Endothelial cell of hepatic sinusoid (primary cell): ENCODE measurements around the gene TAB2.
"Not testable (repeated sequence)": the region's sequence is repeated elsewhere in the genome, so short reads cannot be mapped to it uniquely, and the experiment has no call there.

Experiments used
- in situ Hi-C: cut with HindIII; loops from 2 replicates; pipeline ENCODE4 v1.10.0; 2017; ENCODE audit warnings: low sequenced_read_pairs

Gene TAB2

DNA sequence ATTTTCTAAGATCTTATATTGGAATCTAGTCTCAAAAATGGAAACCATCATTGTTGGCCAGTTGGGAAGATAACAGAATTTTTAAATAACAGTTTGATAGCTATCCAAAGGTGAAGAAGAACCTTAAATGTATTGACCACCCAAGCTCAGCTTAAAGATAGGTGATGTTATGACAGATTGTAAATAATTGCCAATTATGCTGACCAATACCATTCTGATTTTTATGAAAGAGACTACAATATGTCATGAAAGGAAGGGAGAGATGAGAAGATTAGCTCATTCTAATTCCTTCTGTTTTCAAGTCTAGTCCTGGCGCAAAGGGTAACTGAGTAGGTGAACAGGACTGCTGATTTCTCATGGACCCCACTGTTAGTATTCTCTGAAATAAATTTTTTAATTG lies 5.7 kb upstream of the TAB2 start:
- in situ Hi-C loops = no loop called here

DNA sequence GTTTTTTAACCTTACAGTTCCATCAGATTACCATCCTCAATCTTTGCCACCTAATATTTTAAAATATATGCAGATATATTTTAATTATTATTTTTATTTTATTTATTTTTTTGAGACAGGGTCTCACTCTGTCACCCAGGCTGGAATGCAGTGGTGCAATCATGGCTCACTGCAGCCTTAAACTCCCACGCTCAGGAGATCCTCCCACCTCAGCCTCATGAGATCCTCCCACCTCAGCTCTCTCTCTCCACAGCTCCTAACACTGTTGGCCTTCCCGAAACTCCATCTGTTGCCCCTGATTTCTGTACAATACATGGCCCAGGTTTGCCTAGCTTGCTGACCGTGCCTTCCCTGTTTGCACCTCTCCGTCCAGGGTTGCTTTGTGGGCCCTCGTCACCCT lies 4.4 kb upstream of the TAB2 start:
- in situ Hi-C loops = no loop called here

DNA sequence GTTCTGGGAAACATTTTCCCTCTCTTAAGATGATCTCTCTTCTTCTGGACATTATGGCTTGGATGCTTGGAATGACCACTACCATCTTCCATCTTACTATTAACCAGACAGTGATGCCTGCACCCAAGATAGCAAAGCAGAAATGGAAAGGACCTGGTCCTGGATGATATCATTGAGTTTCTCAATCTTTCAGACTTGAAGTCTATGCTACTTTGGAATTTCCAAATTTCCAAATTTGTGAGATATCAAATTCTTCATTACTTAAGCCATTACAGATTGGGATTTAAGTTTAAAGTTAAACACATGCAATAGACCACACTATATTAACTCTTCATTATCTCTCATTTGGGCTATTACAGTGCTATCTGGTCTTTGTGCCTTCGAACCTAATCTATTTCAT lies 3.7 kb upstream of the TAB2 start:
- in situ Hi-C loops = no loop called here

DNA sequence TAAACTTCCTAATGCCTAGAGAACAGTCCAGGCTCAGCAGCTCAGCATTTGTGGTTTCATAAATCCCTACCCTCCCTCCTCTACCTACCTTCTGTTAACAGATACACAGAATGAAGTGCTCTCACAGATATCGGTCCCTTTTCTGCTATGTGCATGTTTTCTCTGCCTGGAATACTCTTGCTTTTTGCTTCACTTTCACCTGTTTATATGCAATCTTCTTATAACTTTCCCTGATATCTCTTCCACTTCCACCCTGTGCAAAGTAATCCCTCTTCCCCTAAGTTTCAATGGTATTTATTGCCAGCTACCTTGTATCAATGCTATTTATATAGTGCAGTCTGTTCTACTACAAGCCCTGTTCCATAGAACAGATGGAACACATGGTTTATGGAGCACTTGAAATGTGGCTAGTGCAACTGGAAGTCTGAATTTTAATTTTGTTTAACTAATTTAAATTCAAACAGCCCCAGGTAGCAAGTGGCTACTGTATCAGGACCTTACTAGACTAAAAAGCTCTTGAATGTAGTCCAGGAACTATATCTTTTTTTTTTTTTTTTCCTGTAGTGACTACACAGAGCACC lies 3.1 kb upstream of the TAB2 start:
- in situ Hi-C loops = no loop called here

DNA sequence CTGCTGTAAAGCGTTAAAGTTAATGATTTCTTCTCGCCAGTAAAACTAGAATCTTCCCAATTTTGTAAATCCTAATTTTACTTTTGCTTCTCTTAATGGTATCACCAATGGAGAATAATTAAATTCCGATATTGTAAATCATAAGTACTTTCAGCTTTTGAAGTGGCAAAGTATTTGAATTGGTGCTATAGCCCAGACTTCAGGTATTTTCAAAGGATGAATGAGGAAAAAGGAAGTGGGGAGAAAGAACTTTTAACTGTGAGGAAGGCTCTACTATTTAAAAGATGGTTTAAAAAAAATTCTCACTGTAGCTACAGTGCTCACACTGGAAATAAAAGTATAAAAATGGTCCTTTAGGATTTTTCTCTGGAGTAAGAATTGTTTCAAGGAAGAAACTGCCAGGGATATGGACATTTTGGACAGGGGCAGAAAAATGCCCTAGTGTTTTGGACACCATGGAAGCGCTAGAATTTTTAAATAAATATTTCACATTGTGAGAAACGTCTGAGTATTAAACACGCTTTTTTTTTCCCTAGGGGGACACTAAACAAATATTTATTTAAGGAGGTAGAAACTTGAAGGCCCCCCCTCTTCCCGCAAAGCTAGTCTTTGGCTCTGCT lies 1.3 kb upstream of the TAB2 start:
- in situ Hi-C loops = no loop called here

DNA sequence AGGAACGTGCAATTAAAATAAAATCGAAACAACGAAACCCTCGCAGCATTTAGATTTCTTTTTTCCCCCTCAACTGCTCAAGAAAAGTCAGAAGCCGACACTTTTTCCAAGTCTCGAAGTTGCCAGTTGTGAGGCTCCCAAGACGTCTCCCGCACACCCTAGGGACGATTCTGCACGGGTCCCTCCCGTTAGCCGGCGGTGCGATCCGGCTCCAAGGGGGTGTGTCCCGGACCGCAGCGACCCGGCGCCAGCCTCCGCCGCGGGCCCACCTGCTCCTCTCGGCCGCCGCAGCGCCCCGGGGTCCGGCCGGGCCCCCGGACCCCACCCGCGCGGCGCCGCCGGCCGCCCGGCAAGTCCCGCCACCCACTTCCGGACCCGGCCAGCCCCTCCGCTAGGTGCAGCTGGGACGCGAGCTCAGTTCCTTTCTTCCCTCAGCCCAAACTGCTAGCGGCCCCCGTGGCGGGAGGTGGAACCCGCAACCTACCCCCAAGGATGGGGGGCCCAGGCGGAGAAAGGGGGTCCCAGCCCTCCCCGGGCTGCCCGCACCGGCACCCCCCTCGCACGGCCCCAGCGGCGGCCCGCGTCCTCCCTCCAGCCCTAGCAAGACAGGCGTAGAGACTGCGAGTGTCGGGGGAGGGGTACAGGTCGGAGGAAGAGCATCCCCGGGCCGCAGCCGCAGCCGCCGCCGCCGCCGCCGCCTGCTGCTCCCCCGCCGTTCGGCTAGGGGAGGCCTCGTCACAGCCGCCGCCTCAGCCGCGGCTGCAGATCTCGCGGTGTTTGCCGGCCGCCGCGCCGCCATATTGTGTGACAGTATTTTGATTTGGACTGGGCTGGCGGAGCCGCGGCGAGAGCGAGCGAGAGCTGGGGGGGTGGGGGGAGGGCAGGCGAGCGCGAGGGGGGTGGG lies 520 bp upstream of the TAB2 start:
- in situ Hi-C loops = no loop called here

DNA sequence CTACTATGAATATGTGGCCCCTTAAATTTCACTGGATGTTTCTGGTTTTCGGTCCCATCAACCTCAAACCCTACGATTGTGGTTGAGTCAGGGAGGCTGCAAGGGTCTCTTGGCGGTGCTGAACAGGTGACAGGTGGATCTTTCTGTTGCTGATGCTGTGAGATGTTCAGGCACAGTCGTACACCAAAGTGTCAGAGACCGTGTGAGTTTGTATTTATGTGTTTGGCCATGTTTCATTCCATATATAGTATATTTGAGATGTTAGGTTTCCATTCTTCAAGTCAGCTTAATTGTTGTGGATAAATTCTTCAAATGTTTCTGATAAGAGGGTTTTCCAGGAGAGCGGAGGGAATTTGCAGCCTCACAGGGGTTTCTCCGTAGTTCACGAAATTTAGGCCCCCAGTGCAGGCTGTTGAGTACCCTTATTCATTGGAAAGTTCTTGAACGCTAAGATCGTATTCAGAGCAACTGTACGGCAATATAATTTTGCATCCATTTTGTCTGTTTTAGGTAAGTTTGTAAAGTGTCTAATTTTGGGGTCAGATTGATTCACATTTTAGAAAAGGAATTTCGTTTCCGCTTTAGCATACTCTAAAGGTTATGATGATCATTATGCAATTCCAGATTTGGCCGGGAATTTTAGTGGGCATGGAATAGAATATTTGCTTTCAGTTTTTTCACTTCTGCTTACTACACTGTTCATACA lies 1.2 kb downstream of the TAB2 start:
- in situ Hi-C loops = no loop called here

DNA sequence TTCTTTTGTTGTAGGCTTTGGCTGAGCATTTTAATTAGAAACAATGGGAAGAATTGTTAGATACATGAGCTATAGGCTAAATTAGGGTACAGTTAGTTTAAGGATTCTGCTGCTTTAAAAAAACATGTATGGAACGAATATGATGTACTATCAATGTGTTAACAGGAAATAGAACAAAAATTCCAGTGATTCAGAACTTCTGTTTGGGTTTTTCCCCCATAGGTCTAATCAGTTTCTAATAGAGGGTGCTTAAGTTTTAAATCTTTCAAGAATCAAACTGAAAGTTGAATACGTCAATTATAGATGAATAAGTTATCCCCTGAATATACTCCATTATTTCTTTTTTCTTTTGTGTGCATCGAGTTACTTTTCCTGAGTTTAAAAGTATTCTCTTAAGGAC lies 1.9 kb downstream of the TAB2 start:
- in situ Hi-C loops = no loop called here

DNA sequence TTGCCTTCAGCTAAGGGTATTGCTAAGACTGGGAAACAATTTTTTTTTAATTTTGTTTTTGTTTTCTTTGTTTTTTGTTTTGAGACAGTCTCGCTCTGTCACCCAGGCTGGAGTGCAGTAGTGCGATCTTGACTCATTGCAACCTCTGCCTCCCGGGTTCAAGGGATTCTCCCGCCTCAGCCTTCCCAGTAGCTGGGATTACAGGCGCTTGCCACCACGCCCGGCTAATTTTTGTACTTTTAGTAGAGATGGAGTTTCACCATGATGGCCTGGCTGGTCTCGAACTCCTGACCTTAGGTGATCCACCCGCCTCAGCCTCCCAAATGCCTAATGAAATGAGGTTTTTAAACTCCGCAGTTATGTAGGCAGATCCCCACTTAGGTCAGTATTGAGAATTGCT lies 2.5 kb downstream of the TAB2 start:
- in situ Hi-C loops = not testable (repeated sequence)

DNA sequence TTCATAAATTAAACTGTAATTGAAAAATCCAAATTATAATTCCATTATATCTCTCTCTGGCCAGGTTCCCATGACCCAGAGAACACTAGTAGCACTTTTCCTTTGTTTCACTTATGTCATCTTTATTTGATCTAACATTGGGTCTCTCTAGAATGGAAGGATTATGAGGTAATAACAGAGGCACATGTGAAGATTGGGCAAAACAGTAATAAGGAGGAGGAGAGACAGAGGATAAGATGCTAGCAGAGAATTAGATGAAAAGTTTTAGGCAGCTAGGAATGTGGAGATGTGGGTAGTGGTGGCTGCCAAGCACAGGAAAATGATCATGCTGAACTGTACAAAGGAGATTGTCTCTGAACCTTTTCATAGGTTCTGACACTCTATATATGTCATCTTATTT lies 3.3 kb downstream of the TAB2 start:
- in situ Hi-C loops = no loop called here

DNA sequence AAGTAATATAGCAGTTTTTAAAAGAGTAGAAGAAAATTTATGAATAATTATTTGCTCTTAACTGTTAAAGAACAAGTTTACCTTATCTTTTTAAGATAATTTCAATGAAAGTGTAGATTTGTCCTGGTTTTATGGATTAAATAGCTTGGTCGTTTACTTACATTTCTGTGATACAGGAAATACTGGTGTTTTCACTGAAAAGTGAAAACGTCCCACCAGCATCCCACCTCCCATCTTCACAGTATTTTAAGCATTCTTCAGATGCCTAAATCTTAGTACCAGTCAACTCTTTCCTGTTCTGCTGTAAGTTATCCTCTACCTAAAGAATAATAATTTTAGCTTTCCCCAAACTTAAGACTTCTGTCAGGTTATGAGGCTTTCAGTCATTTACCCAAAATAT lies 5.8 kb downstream of the TAB2 start:
- in situ Hi-C loops = no loop called here

DNA sequence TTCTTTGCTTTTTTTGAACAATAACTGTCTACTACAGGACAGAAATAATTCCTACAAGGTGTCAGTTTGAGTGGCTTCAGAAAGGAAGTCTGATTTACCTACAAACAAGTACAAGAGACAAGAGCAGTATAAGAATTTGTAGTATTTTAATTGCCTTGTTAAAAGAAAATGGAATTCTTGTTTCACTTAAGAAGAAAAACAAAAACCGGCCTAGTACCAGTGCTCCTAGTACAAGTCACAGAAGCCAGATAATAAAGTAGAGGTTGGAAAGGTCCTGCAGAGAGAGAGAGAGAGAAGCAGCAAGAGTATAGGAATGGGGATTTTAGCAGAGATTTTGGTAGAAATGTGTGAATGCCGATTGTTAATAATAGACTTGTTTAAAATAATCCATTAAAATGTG lies 6.4 kb downstream of the TAB2 start:
- in situ Hi-C loops = no loop called here

DNA sequence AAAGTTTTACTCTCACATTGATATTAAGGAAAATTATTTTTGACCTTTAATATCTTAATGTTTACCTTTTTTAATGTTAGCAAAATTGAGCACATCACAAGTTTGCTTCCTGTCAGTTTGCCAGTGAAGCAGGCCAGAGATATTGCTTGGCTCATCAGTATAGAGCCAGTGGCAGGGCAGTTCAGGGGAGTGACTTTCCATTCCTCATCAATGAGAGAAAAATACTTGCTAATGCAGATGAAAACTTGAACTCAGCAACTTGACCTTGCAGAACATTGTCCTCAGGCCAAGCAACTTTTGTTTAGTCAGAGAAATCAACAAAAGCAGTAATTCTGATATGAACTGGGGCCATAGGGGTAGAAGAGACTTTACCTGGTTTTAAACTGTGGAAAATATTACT lies 6.9 kb downstream of the TAB2 start:
- in situ Hi-C loops = no loop called here

DNA sequence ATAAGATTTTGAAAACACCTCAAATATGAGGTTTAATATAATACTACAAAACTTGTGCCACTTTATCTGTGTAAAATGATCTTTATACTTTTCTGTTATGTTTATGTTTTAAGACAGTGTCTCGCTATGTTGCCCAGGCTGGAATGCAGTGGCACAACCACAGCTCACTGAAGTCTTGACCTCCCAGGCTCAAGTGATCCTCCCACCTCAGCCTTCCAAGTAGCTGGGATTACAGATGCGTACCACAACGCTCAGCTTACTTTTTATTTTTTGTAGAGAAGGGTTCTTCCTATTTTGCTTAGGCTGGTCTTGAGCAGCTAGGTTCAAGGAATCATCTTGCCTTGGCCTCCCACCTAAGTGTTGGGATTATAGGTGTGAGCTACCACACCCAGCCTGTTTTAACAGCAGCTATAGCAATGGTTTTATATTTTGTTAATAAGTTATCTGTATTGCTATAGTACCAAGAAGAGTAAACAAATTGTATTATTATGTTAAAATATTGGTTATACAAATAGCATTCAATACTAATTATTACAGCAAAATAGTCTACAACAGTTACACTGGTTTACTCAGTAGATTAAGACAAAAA lies 8.2 kb downstream of the TAB2 start:
- in situ Hi-C loops = no loop called here

DNA sequence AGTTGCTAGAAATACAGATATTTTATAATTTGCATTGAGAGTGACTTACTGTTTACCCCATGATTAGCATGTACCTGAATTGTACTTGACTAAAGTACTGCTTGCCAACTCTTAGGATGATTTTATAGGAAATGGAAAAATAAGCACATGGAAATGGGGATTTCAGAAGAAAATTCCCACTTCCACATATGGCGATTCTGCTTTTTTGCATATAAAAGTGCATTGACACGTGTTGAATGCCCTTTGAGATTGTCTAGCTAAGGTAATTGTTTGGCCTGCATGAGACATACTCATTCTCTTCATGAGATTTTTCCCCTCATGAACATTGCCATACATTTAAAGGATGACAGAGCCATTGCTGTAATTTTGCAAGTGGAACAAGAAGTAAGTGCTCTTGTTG lies 10.1 kb downstream of the TAB2 start:
- in situ Hi-C loops = no loop called here

DNA sequence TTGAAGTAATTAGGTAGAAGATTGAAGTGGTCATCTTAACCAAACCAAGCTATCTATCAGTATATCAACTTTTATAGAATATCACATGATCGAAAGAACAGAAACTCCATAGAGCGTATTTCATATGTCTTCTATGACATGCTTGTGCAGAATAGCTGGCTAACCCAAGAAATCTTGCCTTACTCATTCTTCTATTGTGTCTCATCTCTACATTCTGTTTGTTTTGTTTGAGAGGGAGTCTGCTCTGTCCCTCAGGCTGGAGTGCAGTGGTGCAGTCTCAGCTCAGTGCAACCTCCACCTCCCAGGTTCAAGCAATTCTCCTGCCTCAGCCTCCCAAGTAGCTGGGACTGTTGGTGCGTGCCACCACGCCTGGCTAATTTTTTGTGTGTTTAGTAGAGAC lies 10.6 kb downstream of the TAB2 start:
- in situ Hi-C loops = no loop called here

DNA sequence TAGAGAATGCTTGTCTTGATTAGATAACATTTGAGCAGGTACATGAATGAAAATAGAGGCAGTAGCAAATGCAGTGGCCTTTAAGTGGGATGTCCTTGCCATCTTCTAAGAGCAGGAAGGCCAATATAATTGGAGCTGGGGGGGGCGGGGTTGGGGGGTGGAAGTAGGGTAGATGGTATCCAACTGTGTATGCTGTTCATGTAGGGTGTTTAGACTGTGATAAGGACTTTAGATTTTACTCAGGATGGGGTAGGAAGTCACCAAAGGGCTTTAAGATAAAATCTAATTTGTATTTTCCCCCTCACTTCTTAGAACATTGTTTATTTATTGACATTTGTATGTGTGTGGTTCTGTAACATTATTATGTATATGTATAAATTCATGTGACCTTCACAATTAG lies 12.0 kb downstream of the TAB2 start:
- in situ Hi-C loops = no loop called here

DNA sequence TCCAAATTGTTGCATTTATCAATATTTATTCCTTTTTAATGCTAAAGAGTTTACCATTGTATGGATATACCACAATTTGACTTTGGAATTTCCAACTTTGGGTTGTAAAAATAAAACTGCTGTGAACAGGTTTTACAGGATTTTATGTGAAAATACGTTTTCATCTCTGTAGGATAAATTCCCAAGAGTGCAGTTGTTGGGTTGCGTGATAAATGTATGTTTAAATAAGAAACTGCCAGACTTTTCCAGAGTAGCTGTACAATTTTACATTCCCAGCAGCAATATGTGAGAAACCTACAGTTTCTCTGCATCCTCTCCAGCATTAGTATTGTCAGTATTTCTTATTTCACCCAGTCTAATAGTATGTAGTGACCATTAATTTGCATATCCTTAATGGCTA lies 12.6 kb downstream of the TAB2 start:
- in situ Hi-C loops = no loop called here

DNA sequence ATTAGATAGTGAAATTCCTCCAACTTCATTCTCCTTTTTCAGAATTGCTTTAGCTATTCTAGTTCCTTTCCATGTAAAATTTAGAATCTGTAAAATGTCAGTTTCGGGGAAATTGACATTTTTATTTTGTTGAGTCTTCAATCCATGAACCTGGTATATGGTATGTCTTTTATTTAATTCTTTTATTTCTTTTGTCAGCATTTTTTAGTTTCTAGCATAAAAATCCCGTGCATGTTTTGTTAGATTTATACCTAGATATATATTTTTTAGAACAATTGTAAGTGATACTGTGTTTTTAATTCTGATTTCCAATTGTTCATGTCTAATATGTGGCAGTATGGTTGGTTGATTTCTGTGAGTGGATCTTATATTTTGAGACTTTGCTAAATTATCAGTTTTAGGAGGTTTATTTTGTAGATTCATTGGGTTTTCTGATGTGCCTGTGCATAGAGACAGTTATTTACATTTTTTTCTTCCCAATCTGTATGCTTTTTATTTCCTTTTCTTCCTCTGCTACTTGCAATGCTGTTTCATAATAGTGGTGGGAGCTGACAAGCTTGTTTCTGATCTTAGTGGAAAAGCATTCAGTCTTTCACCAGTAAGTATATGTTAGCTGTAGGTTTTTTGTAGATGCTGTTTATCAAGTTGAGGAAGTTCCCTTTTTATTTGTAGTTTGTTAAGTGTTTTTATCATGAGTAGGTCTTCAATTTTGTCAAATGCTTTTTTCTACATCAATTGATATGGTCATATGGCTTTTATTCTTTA lies 13.7 kb downstream of the TAB2 start:
- in situ Hi-C loops = no loop called here

DNA sequence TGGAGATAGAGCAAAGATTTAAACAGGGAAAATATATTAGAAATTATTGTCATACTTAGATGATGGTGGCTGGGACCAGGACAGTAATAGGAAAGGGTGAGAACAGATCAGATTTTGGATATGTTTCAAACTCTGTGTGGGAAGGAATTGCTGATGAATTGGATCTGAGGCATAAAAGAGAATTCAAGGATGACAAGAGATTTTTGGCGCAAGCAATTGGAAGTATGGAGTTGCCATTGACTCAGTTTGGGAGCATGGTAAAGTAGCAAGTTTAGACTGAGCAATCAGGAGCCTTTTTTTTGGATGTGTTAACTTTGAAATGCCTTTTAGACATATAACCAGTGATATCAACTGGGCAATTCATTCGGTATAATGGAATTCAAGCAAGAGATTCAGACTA lies 14.4 kb downstream of the TAB2 start:
- in situ Hi-C loops = no loop called here
